GM12801 (cell line): ENCODE results near the gene KCNF1.

ENCODE experiments used
- TF ChIP-seq, protein P1 (sequence below): IDR thresholded peaks from one replicate; pipeline ENCODE4 v1.5.1; 2011; ENCODE audit warnings: control low read depth; ENCODE audit not compliant: insufficient read length; ENCODE audit errors: extremely low read depth

Gene KCNF1

DNA sequence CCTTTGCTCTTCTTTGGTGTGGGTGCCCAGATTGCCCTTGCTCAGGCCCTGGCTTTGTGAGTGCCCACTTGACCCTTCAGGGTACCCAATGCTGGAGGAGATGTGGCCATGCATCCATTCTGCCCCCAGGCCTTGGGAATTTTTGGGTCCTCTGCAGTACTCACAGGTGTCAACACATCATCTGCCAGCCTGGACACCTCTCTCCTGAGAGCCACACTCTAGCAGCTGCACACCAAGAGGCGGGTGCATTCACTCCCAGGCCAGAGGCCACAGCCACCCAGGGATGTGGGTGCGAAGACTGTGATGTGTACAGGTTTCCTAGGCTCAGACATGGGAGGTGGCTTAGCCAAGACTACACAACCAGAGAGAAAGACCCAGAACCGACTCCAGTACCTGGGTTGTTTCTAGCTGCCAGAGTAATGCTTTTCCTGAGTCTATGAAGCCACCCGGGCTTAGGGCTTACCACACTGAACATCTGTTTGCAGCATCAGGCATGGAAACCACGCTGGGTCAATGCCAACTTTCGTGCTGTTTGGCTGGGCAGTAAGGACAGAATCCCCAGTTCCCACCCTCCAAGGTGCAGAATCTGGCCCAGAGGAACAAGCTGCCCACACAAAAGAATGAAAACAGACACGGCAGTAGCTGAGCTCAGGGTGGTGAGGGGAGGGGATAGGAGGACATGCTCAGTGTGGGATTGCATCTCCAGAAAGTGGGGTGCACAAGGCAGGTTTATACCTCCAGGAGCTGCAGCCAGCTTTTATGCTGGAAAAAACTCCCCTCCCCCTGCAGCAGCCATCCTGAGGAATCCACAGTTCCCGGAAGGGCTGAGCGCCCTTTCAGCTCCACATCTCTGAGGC is 40.1 kb downstream of the KCNF1 start:
- TF ChIP-seq, protein P1, sequence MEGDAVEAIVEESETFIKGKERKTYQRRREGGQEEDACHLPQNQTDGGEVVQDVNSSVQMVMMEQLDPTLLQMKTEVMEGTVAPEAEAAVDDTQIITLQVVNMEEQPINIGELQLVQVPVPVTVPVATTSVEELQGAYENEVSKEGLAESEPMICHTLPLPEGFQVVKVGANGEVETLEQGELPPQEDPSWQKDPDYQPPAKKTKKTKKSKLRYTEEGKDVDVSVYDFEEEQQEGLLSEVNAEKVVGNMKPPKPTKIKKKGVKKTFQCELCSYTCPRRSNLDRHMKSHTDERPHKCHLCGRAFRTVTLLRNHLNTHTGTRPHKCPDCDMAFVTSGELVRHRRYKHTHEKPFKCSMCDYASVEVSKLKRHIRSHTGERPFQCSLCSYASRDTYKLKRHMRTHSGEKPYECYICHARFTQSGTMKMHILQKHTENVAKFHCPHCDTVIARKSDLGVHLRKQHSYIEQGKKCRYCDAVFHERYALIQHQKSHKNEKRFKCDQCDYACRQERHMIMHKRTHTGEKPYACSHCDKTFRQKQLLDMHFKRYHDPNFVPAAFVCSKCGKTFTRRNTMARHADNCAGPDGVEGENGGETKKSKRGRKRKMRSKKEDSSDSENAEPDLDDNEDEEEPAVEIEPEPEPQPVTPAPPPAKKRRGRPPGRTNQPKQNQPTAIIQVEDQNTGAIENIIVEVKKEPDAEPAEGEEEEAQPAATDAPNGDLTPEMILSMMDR = no peak

DNA sequence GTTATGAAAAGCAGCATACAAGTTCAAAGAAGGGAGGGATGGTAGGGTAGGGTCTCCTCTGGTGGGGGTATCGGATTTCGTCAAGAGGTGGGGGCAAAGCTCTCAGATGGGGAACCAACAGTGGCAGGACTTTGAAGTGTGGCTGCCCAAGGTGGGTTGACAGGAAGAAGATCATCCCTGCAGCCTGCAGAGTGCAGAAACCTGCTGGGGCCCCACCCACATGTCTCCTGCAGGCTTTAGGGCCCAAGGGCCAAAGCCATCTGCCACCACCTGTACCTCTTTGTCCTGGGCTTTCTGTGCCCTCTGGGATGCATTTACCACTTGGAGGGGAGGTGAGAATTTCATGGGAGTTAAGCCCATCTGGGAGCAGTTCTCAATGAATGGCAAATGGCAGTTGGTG is 42.7 kb downstream of the KCNF1 start:
- TF ChIP-seq, protein P1 = no peak

DNA sequence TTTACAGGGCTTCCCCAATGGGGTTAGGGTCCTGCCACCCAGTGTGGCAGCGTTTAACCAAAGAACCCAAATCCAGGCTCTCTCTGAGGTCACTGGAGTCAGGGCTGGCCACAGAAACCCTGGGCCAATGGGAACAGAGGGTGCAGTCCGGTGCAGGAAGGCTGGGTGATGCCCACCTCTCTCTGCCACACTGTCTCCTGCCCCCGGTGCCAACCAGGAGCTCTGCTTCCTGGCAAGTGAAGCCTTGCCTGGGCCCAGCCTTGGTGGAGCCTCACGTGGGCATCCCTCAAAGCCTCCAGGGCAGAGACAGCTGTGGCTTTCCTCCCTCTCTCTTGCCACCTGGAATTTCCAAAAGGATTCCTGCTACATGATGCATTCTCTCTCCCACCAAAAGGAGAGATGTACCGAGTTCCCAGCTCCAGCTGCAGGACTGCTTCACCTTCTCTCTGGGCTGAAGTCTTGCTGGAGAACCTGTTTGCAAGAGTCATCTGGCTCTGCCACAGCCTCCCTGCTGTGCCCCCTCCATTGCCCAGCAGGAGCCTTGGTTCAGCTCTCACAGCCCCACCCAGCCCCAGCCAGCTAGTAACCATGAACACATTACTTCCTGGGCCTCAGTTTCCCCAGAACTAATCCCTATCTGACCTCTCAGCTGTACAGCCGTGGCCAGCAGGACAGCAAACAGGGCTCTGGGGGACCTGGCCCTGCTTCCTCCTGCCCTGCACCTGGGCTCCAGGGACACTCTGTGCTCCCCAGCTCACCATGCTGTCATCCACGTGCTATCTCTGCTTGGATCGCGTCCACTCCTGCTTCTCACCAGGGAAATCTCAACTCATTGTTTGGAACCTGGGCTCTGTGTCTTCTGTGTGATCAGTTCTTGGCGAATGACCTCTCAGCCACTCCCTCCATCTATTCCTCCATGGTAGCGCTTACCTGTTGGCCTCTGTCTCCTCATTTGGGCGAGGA is 43.4 kb downstream of the KCNF1 start:
- TF ChIP-seq, protein P1 = no peak

DNA sequence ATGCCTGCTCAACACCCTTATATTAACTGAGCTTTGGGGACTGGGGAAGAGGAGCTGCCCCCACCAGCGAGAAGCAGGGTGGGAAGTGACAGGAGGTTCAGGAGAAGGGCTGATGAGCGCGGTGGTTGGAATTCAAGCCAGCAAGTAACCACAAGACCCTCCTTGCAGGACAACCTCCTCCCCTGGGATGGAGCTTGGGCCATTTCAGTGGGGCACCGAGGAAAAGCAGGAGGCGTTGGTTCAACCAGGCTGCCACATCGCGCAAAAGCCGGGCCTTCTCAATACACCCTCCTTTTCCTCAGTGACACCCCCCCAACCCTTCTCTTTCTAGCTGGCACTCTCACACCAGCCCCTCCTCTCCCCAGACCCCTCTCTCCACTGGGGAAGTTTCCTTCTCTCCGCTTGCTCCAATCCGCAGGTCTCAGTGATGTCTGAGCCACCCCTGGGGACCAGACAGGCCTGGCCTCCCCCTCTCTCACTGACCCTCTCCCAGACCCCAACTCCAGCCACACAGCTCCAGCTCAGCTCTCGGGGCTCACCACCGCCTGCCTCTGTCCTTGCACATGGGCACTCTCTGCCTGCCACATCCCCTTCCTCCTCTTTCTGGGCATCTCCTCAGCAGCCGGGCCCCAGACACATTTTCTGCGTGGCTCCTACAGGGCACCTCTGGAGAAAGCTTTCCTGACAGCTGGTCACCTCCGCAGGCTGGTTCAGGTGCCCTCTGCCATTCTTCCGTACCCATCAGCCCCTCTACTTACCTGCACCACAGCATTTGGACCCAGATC is 44.5 kb downstream of the KCNF1 start:
- TF ChIP-seq, protein P1 = no peak

DNA sequence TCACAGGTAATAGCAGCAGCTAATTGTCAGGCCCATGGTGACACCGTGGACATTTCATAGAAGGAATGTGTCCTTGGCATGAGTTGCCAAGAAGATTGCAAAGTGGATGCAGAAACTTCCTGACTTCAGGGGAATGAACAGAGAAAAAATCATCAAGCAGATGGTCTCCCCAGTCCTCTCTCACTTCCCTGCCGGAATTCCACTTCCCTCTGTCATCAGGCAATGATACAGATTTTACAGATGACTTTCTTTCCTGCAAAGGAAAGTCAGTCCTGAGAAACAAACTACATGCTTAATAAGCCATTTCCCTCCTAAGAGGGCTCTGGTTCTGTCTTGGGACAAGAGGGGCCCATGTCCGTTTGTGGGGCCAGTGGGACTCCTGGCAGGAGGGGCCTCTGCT is 45.7 kb downstream of the KCNF1 start:
- TF ChIP-seq, protein P1 = no peak

DNA sequence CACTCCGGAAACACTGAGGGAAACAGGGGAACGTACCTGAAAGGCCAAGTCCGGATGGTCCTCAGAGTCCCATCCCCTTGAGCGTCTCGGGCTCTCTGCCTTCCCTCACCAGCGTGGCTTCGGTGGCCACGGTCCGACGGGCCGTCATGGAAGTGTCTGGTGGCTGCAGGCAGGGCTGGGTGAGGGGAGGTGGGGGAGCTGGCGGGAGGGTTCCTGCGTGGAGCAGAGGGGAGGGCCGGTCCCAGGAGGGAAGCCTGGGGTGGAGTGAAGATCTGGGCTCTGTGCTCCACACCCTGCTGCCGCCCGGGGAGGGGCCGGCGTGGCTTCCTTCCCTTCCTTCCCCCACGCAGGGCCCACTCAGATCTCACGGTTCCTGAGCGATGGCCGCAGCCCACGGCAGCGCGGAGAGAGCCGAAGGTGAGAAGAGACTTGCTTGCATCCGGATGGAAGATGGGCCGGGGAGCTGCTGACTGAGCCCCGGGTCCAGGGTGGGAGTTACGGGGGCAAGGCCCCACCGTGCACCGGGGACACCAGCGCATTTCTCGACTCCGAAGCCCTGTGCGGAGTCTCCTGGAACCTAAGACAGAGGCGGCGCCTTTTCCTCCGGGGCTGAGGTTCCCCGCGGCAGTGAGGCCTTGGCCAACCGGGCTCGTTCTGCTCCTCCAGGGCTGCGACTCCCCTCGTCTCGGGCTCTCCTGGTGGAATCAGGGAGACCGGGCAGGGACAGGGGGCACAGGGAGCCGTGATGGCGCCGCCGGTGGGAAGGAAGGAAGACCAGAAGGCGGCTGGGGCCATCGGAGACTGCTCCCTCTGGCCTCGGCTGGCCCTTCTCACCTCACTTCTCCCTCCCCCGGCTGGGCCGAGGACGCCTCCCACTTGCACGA is 49.1 kb downstream of the KCNF1 start:
- TF ChIP-seq, protein P1 = no peak
